T-helper 17 cell (primary cell): ENCODE data around the gene MRPL41. TPM values are rescaled to one million over a fixed set of nuclear protein-coding genes. Genes with fewer than 3 reads are reported as not detected.
"Not testable (repeated sequence)": the region's sequence is repeated elsewhere in the genome, so short reads cannot be mapped to it uniquely, and the experiment has no call there.

Experiments used
- ATAC-seq: fragments of 150-1000 bp; cut with Tn5 transposase; 2 replicates; pipeline ENCODE4 v1.10.0; 2021; ENCODE audit warnings: mild to moderate bottlenecking, moderate library complexity
- DNase-seq, 3 donors: peaks; one replicate each; pipeline versions ENCODE4 v3.0.0 to v3.0.0-alpha.2; 2020 to 2021
- H3K9me3 ChIP-seq: one replicate; pipeline ENCODE4 v1.7.0; 2013; ENCODE audit warnings: low read length, mild to moderate bottlenecking; ENCODE audit not compliant: control insufficient read depth, poor library complexity, severe bottlenecking
- H3K27ac Mint-ChIP-seq: one replicate; pipeline ENCODE4 v1.8.0; 2022; ENCODE audit warnings: mild to moderate bottlenecking, moderate library complexity, mixed read lengths
- H3K27me3 Mint-ChIP-seq: one replicate; pipeline ENCODE4 v1.8.0; 2022; ENCODE audit warnings: mixed read lengths
- H3K36me3 Mint-ChIP-seq: one replicate; pipeline ENCODE4 v1.8.0; 2022; ENCODE audit warnings: low read depth, mixed read lengths
- H3K4me1 Mint-ChIP-seq: one replicate; pipeline ENCODE4 v1.8.0; 2022; ENCODE audit warnings: mild to moderate bottlenecking, mixed read lengths
- H3K4me3 Mint-ChIP-seq: one replicate; pipeline ENCODE4 v1.8.0; 2022; ENCODE audit warnings: mild to moderate bottlenecking, moderate library complexity, mixed read lengths
- total RNA-seq, 4 donors: library from RNA in 2 of 4; stranded (reverse) in 2 of 4; gene quantifications; one replicate each; pipeline ENCODE4 v1.2.3 and lab custom pipeline; 2022 to 2026

Gene MRPL41
- total RNA-seq, 2 donors from 2014 or later = 52.6 to 78.8 TPM

GRCh38 chr9:137514691-137515337 is 36.9 kb upstream of the MRPL41 start:
- Mint-ChIP-seq H3K4me1 (peaks cover 9% of the 10 kb centered on the region), H3K4me3 (no peak overlapping the region), H3K36me3 (no peaks in the 10 kb centered on the region), H3K27me3 (no peaks in the 10 kb centered on the region), H3K27ac (no peak overlapping the region)
- DNase-seq (no peak), ATAC-seq (no peak)
- H3K9me3 ChIP-seq = no peaks in the 10 kb centered on the region

- Mint-ChIP-seq H3K4me1 (peaks cover 9% of the 10 kb centered on the region), H3K27ac (no peak overlapping the region), H3K27me3 (no peaks in the 10 kb centered on the region), H3K4me3 (no peak overlapping the region), H3K36me3 (no peaks in the 10 kb centered on the region)
- ATAC-seq = no peak
- DNase-seq = no peak
- no peaks in the 10 kb centered on the region for H3K9me3 ChIP-seq
These were observed 36.3 kb upstream of the MRPL41 start for GRCh38 chr9:137515338-137515724.

GRCh38 chr9:137516144-137516917 is 35.3 kb upstream of the MRPL41 start:
- H3K36me3 Mint-ChIP-seq = no peaks in the 10 kb centered on the region
- no peak for DNase-seq

GRCh38 chr9:137518661-137519459 is 32.8 kb upstream of the MRPL41 start:
- DNase-seq, H3K27ac Mint-ChIP-seq, H3K4me1 Mint-ChIP-seq, H3K4me3 Mint-ChIP-seq, H3K36me3 Mint-ChIP-seq, ATAC-seq, H3K9me3 ChIP-seq, H3K27me3 Mint-ChIP-seq: not testable (repeated sequence)

More at GRCh38 chr9:137516144-137516917, 35.3 kb upstream of the MRPL41 start:
- no peak overlapping the region for H3K4me3 Mint-ChIP-seq
- no peak overlapping the region for H3K27ac Mint-ChIP-seq
- ATAC-seq = no peak
- H3K4me1 Mint-ChIP-seq = peaks cover 9% of the 10 kb centered on the region
- H3K9me3 ChIP-seq = no peaks in the 10 kb centered on the region
- H3K27me3 Mint-ChIP-seq = no peaks in the 10 kb centered on the region

GRCh38 chr9:137519553-137519952 is 32.1 kb upstream of the MRPL41 start:
- ATAC-seq (no peak), DNase-seq (no peak)
- no peaks in the 10 kb centered on the region for H3K9me3 ChIP-seq
- Mint-ChIP-seq H3K4me3 (no peak overlapping the region), H3K36me3 (no peaks in the 10 kb centered on the region), H3K27me3 (no peaks in the 10 kb centered on the region), H3K4me1 (no peaks in the 10 kb centered on the region), H3K27ac (no peak overlapping the region)

GRCh38 chr9:137520614-137521404 is 30.9 kb upstream of the MRPL41 start:
- ATAC-seq = no peak
- DNase-seq = no peak
- no peak overlapping the region for H3K4me3 Mint-ChIP-seq
- H3K27ac Mint-ChIP-seq = no peak overlapping the region
- no peaks in the 10 kb centered on the region for H3K27me3 Mint-ChIP-seq
- H3K36me3 Mint-ChIP-seq = no peaks in the 10 kb centered on the region
- peaks cover 6% of the 10 kb centered on the region for H3K4me1 Mint-ChIP-seq
- H3K9me3 ChIP-seq = no peaks in the 10 kb centered on the region

GRCh38 chr9:137521405-137521985 is 30.2 kb upstream of the MRPL41 start:
- no peak for DNase-seq
- Mint-ChIP-seq H3K36me3 (no peaks in the 10 kb centered on the region), H3K4me1 (peaks cover 6% of the 10 kb centered on the region), H3K27ac (no peak overlapping the region), H3K27me3 (no peaks in the 10 kb centered on the region), H3K4me3 (no peak overlapping the region)
- H3K9me3 ChIP-seq = no peaks in the 10 kb centered on the region
- no peak for ATAC-seq

- ATAC-seq (no peak), DNase-seq (no peak)
- Mint-ChIP-seq H3K27ac (no peak overlapping the region), H3K27me3 (peaks cover 5% of the 10 kb centered on the region), H3K4me1 (peaks cover 6% of the 10 kb centered on the region), H3K4me3 (no peak overlapping the region), H3K36me3 (no peaks in the 10 kb centered on the region)
- no peaks in the 10 kb centered on the region for H3K9me3 ChIP-seq
These were observed 28.8 kb upstream of the MRPL41 start for GRCh38 chr9:137522746-137523455.

- Mint-ChIP-seq H3K27ac (no peak overlapping the region), H3K36me3 (no peaks in the 10 kb centered on the region), H3K27me3 (peaks cover 5% of the 10 kb centered on the region), H3K4me1 (peaks cover 9% of the 10 kb centered on the region), H3K4me3 (no peak overlapping the region)
- no peaks in the 10 kb centered on the region for H3K9me3 ChIP-seq
- no peak for ATAC-seq
- DNase-seq = no peak
These were observed 27.3 kb upstream of the MRPL41 start for GRCh38 chr9:137524161-137524980.

GRCh38 chr9:137524981-137525317 is 26.7 kb upstream of the MRPL41 start:
- Mint-ChIP-seq H3K36me3 (no peaks in the 10 kb centered on the region), H3K4me3 (no peak overlapping the region), H3K27ac (no peak overlapping the region), H3K27me3 (peaks cover 5% of the 10 kb centered on the region), H3K4me1 (peaks cover 9% of the 10 kb centered on the region)
- DNase-seq = no peak
- no peaks in the 10 kb centered on the region for H3K9me3 ChIP-seq
- no peak for ATAC-seq

- Mint-ChIP-seq H3K27ac (no peak overlapping the region), H3K36me3 (no peaks in the 10 kb centered on the region), H3K4me1 (peaks cover 14% of the 10 kb centered on the region), H3K4me3 (no peak overlapping the region), H3K27me3 (peaks cover 5% of the 10 kb centered on the region)
- no peak for DNase-seq
- no peaks in the 10 kb centered on the region for H3K9me3 ChIP-seq
- no peak for ATAC-seq
These were observed 21.3 kb upstream of the MRPL41 start for GRCh38 chr9:137530331-137530730.
